ENCODE results near the gene PDSS2. TPM values are rescaled to one million over a fixed set of nuclear protein-coding genes. Genes with fewer than 3 reads are reported as not detected.

The PDSS2 gene
- total and polyA plus RNA-seq, 2 of the 8 experiments (the other 6 are each of a cell fraction or from before 2014, with no cell fraction given) = 10.7 to 16.1 TPM

- peak; percentile 43; a peak in 3 of 4 replicates for TF ChIP-seq RAD21 (IDR thresholded peaks at IDR 0.05 in 1 of 2, conservative IDR thresholded peaks at IDR 0.05 in 1 of 2; ENCODE audit: low read depth in 2 of 2, low read length in 2 of 2)
- no peak for TF ChIP-seq SRF (IDR thresholded peaks at IDR 0.05; ENCODE audit: low read depth, low read length)
- peak; percentile 81 for TF ChIP-seq POLR2AphosphoS5 (IDR thresholded peaks at IDR 0.05; ENCODE audit: low read depth, low read length)
- no peak for TF ChIP-seq JUND (IDR thresholded peaks at IDR 0.05; ENCODE audit: low read length)
- peak; percentile 70; the same call in 1 of the 2 replicates for TF ChIP-seq SP1 (IDR thresholded peaks at IDR 0.05; ENCODE audit: low read depth, low read length)
- no peak for TF ChIP-seq BCL11A (IDR thresholded peaks at IDR 0.05; ENCODE audit: low read depth in 2 of 2, low read length in 2 of 2)
- TF ChIP-seq E2F6 (IDR thresholded peaks at IDR 0.05) = peak; percentile 50; the same call in 1 of the 2 replicates
- TF ChIP-seq TBP (IDR thresholded peaks at IDR 0.05; ENCODE audit: low read depth, low read length) = peak; percentile 82
- peak; percentile 55 for TF ChIP-seq SAP30 (IDR thresholded peaks at IDR 0.05; ENCODE audit: insufficient read depth, insufficient replicate concordance, low read length)
- no peak for TF ChIP-seq EZH2 (IDR thresholded peaks at IDR 0.05; ENCODE audit: low read depth, low read length, severe bottlenecking)
- TF ChIP-seq TAF7 (optimal IDR thresholded peaks at IDR 0.05; ENCODE audit: borderline replicate concordance, low read depth, low read length) = peak; percentile 52
- TF ChIP-seq EP300 (IDR thresholded peaks at IDR 0.05; ENCODE audit: borderline replicate concordance in 1 of 2, low read depth in 2 of 2, low read length in 2 of 2) = no peak
- TF ChIP-seq EGR1 (IDR thresholded peaks at IDR 0.05; ENCODE audit: borderline replicate concordance, low read depth, low read length) = peak; percentile 100
- 0 out of 2 replicates have a peak, but pooled peaks have one; percentile 6 for TF ChIP-seq GTF2F1 (IDR thresholded peaks at IDR 0.05; ENCODE audit: borderline replicate concordance, low read depth, low read length)
- peak; percentile 58 to 85 for TF ChIP-seq POLR2A (IDR thresholded peaks at IDR 0.05; ENCODE audit: control extremely low read depth in 1 of 2, low read depth in 2 of 2, low read length in 2 of 2)
- no peak for TF ChIP-seq BRCA1 (IDR thresholded peaks at IDR 0.05; ENCODE audit: low read depth, low read length)
- TF ChIP-seq ATF2 (IDR thresholded peaks at IDR 0.05; ENCODE audit: low read length) = no peak
- TF ChIP-seq MAFK (IDR thresholded peaks at IDR 0.05; ENCODE audit: low read depth, low read length) = no peak
- no peak for TF ChIP-seq RNF2 (IDR thresholded peaks at IDR 0.05; ENCODE audit: borderline replicate concordance, low read depth, low read length, missing control alignments, poor library complexity, severe bottlenecking)
- peak; percentile 66 for TF ChIP-seq ASH2L (IDR thresholded peaks at IDR 0.05; ENCODE audit: low read length)
- TF ChIP-seq YY1 (IDR thresholded peaks at IDR 0.05; ENCODE audit: low read depth, low read length) = peak; percentile 97
Observed at GRCh38 chr6:107459283-107460082, at the start of gene PDSS2 (continued).
